GM08714 (cell line): Measurements from ENCODE around the gene BLTP3A.

Experiments used
- H3K4me3 ChIP-seq: fragments of 200-500 bp; sonication (Bioruptor generic); 2 replicates; pipeline ENCODE4 v1.5.1; 2014; ENCODE audit warnings: mild to moderate bottlenecking, low read length, inconsistent platforms
- ZNF274 ChIP-seq: IDR thresholded peaks from 2 replicates; pipeline ENCODE4 v1.6.1; 2012; ENCODE audit warnings: mild to moderate bottlenecking, low read depth, low read length

The BLTP3A gene

DNA sequence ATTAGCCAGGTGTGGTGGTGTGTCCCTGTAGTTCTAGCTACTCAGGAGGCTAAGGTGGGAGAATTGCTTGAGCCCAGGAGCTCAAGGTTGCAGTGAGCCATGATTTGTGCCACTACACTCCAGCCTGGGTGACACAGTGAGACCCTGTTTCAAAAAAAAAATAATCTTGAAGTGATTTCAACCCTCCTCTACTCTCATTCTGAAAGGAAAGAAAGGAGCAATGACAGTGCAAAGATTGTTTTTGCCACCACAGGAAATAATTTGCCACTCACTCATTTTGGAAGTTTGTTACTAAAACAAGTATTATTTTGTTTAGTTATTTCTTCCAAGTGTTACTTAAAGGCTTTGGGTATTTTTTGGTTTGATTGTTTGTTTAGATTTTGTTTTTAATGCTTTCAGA lies 45.6 kb downstream of the BLTP3A start:
- no peak for TF ChIP-seq ZNF274
- no peak overlapping the region for H3K4me3 ChIP-seq

- no peak overlapping the region for H3K4me3 ChIP-seq
- TF ChIP-seq ZNF274: no peak
Observed at GRCh38 chr6:34839666-34840352, 47.9 kb downstream of the BLTP3A start.
